ENCODE data around the gene CUBN.

Gene CUBN

DNA sequence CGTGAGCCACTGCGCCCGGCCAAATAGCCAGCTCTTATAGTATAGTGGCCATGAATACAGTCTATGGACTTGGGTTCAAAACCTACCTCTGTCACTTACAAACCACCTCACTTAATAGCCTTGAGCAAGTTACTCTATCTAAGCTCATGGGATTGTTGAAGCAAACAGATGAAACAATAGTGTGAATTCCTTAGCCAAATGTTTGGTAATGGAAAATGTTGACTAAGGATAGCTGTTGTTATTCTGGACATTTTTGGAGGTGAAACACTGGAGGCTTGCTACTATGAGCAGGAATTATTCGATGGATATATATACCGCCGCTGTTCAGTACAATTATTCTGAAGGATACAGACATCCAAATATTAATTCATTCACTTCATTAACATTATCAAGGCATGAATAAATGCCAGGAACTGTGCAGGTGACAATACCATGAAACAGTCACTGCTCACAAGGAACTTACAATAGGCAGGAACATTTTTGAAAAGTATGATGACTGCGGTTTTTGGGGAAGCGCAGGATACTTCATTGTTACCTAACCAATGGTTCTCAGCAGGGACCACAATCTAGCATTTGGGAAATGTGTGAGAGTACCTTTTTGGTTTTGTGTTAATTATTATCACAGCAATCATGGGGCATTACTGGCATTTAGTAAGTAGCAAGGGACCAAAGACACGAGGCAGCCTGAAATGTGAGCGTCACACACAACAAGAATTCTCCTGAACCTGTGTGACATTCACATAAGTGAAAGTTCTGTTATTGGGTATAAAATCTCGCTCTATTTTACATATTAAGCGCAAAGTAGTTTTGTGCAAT is 55.7 kb downstream of the CUBN start:
- no peak overlapping the region for H3K4me3 ChIP-seq (ENCODE audit: low read depth, low read length)
- no peak for DNase-seq (ENCODE audit: low read depth)
- TF ChIP-seq, protein P1, sequence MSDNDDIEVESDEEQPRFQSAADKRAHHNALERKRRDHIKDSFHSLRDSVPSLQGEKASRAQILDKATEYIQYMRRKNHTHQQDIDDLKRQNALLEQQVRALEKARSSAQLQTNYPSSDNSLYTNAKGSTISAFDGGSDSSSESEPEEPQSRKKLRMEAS (IDR thresholded peaks at IDR 0.05; ENCODE audit: low read depth, low read length): no peak
- TF ChIP-seq POLR2A (IDR thresholded peaks at IDR 0.05; ENCODE audit: extremely low read depth, insufficient read length): no peak

DNA sequence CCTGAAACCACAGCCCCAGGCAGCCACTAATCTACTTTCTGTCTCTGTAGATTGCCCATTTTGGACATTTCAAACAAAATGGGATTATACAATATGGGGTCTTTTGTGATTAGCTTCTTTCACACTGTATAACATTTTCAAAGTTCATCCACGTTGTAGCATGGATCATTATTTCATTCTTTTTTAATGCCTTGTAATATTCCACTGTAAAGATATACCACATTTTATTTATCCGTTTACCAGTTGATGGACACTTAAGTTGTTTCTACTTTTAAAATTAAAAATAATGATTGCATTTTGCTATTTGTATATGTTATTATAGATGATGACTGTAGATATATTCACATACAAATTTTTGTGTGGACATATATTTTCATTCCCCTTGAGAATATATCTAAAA is 60.7 kb downstream of the CUBN start:
- no peak overlapping the region for H3K4me3 ChIP-seq (ENCODE audit: low read depth, low read length)
- no peak for TF ChIP-seq POLR2A (IDR thresholded peaks at IDR 0.05; ENCODE audit: extremely low read depth, insufficient read length)
- TF ChIP-seq, protein P1 (IDR thresholded peaks at IDR 0.05; ENCODE audit: low read depth, low read length): no peak
- TF ChIP-seq, protein P2, sequence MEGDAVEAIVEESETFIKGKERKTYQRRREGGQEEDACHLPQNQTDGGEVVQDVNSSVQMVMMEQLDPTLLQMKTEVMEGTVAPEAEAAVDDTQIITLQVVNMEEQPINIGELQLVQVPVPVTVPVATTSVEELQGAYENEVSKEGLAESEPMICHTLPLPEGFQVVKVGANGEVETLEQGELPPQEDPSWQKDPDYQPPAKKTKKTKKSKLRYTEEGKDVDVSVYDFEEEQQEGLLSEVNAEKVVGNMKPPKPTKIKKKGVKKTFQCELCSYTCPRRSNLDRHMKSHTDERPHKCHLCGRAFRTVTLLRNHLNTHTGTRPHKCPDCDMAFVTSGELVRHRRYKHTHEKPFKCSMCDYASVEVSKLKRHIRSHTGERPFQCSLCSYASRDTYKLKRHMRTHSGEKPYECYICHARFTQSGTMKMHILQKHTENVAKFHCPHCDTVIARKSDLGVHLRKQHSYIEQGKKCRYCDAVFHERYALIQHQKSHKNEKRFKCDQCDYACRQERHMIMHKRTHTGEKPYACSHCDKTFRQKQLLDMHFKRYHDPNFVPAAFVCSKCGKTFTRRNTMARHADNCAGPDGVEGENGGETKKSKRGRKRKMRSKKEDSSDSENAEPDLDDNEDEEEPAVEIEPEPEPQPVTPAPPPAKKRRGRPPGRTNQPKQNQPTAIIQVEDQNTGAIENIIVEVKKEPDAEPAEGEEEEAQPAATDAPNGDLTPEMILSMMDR (IDR thresholded peaks at IDR 0.05; ENCODE audit: low read depth, low read length): no peak
- no peak for TF ChIP-seq MYC (IDR thresholded peaks at IDR 0.05; ENCODE audit: low read depth, low read length)
- DNase-seq (ENCODE audit: low read depth): no peak

DNA sequence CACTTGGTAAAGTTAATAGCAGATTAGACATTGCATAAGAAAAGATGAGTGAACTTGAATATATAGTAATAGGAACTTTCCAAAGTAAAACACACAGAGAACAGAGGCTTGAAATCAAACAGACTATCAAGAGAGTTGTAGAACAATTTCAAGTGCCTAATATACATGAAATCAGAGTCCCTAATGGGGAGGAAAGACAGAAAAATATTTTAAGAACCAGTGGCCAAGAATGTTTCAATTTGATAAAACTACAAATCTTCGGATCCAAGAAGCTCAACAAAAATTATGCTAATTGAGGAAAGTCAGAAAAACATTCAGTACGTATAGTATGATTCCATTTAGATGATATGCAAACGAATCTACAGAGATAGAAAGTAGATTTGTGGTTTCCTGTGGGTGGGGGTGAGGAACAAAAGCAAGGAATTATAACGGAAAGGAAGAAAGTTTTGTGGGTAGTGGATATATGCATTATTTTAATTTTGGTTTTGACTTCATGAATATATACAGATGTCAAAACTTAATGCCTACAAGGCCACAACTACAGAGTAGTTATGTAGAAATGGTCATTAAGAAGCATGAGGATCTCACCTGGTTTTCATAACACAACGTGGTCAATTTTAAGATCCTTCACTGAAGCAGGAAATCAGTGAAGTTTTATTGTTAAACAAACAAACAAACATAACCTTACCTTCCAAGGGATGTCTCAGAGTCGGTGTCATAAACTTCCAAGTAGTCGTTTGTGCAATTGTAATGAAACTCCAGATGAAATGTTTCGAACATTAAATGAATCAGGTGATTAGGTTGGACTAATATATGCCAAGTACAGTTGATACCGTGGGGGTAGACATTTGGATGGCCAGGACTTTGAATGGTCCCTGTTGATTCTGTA is 62.0 kb downstream of the CUBN start:
- H3K4me3 ChIP-seq (ENCODE audit: low read depth, low read length): no peak overlapping the region
- DNase-seq (ENCODE audit: low read depth): no peak
- TF ChIP-seq MYC (IDR thresholded peaks at IDR 0.05; ENCODE audit: low read depth, low read length) (no peak), POLR2A (IDR thresholded peaks at IDR 0.05; ENCODE audit: extremely low read depth, insufficient read length) (no peak)
- TF ChIP-seq, protein P1 (IDR thresholded peaks at IDR 0.05; ENCODE audit: low read depth, low read length): no peak
- TF ChIP-seq, protein P2 (IDR thresholded peaks at IDR 0.05; ENCODE audit: low read depth, low read length): no peak

DNA sequence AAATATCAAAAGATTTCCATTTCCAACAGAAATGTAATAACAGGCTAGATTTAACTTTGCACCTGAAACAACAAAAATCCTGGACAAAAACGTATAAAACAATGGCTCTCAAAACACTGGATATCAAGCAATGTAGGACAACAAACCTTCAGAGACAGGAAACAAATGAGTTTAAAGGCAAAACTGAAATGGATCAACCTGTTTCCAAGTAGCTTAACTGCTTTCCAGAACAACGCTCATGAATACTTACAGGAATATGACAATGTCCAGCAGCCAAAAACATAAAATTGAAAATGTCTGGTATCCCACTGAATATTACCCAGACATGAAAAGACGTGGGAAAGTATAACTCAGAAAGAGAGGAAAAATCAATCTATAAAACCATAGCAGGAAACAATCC is 62.8 kb downstream of the CUBN start:
- DNase-seq (ENCODE audit: low read depth): no peak
- TF ChIP-seq, protein P2 (IDR thresholded peaks at IDR 0.05; ENCODE audit: low read depth, low read length): no peak
- TF ChIP-seq, protein P1 (IDR thresholded peaks at IDR 0.05; ENCODE audit: low read depth, low read length): no peak
- no peak for TF ChIP-seq MYC (IDR thresholded peaks at IDR 0.05; ENCODE audit: low read depth, low read length)
- no peak overlapping the region for H3K4me3 ChIP-seq (ENCODE audit: low read depth, low read length)

DNA sequence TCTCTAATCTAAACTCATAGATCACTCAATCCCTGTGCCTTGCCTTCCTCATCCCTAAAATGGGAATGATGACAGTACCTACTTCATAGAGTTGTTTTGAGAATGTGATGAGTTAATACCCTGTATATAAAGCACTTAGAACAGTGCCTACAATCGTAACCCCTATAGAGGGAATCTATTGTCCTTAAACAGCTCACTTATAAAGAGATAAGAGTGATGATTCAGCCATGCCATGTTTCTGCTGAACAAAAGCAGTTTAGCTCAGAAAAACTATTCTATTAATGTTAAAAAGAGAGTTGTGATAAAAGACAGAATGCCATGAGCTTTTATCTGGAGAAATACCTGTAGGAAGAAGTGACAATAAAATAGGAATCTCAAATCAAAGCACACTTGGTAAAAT is 63.6 kb downstream of the CUBN start:
- no peak overlapping the region for H3K4me3 ChIP-seq (ENCODE audit: low read depth, low read length)
- DNase-seq (ENCODE audit: low read depth): no peak
- TF ChIP-seq MYC (IDR thresholded peaks at IDR 0.05; ENCODE audit: low read depth, low read length) (no peak), POLR2A (IDR thresholded peaks at IDR 0.05; ENCODE audit: extremely low read depth, insufficient read length) (no peak)
- TF ChIP-seq, protein P1 (IDR thresholded peaks at IDR 0.05; ENCODE audit: low read depth, low read length): no peak
- TF ChIP-seq, protein P2 (IDR thresholded peaks at IDR 0.05; ENCODE audit: low read depth, low read length): no peak

DNA sequence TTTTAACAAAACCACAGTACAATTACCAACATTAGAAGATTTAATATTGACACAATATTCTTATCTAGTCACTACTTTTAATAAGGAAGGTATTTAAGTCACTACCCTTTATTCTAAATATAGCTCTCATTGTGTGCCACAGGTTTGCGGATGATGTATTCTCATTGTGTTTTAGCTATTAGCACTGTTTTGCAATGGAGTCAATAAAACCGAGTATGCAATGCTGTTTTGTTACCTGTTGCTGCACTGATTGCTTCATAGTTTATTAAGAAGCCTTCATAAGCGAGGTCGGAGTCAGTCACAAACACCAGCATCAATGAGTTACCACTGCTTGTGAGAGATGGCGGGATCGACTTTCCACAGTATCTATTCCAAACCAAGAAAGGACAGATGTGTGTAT is 64.3 kb downstream of the CUBN start:
- DNase-seq (ENCODE audit: low read depth): no peak
- TF ChIP-seq POLR2A (IDR thresholded peaks at IDR 0.05; ENCODE audit: extremely low read depth, insufficient read length): no peak
- TF ChIP-seq, protein P2 (IDR thresholded peaks at IDR 0.05; ENCODE audit: low read depth, low read length): no peak
- TF ChIP-seq, protein P1 (IDR thresholded peaks at IDR 0.05; ENCODE audit: low read depth, low read length): no peak
- TF ChIP-seq MYC (IDR thresholded peaks at IDR 0.05; ENCODE audit: low read depth, low read length): no peak
- no peak overlapping the region for H3K4me3 ChIP-seq (ENCODE audit: low read depth, low read length)
